IPS-20b (cell line): ENCODE results near the gene SEMA3A.

Source experiments
- H3K27ac ChIP-seq: one replicate; pipeline ENCODE4 v1.5.1; 2013; ENCODE audit warnings: low read length
- H3K27me3 ChIP-seq: 2 replicates; pipeline ENCODE4 v1.6.1; 2013; ENCODE audit warnings: mild to moderate bottlenecking, low read length, inconsistent platforms; ENCODE audit not compliant: insufficient read depth
- H3K36me3 ChIP-seq: 2 replicates; pipeline ENCODE4 v1.6.1; 2013; ENCODE audit warnings: low read depth, mild to moderate bottlenecking, inconsistent platforms, low read length, moderate library complexity; ENCODE audit not compliant: insufficient read depth
- H3K4me1 ChIP-seq: 2 replicates; pipeline ENCODE4 v1.6.1; 2013; ENCODE audit warnings: mild to moderate bottlenecking, control low read depth, inconsistent platforms, low read length, moderate library complexity; ENCODE audit not compliant: insufficient read depth
- H3K4me3 ChIP-seq: 2 replicates; pipeline ENCODE4 v1.5.1; 2013; ENCODE audit warnings: mild to moderate bottlenecking, low read length, inconsistent platforms
- H3K9ac ChIP-seq: 2 replicates; pipeline ENCODE4 v1.6.1; 2013; ENCODE audit warnings: low read depth, mild to moderate bottlenecking, inconsistent platforms, low read length, moderate library complexity
- H3K9me3 ChIP-seq: 2 replicates; pipeline ENCODE4 v1.6.1; 2013; ENCODE audit warnings: mild to moderate bottlenecking, low read depth, low read length, inconsistent platforms; ENCODE audit not compliant: insufficient read depth

SEMA3A gene

DNA sequence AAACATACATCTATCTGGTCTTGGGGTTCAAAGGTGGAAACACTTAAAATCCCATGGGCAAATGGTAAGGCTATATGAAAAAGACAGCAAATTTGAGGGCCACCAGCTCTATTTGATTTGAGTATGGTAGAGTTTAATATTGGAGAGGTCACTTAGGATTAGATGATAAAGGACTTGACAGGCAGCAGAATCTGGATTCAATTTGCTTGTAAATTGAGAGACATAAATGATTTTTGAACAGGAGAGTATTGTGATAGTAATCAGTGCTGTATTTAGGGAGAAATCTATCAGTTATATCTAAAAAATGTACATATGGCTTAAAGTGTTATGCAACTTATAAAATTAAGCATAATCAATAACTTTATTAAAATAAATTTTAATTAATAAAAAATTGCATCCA is 155.2 kb downstream of the SEMA3A start:
- 0 out of 2 replicates have a peak, but pooled peaks cover 5% of the 10 kb centered on the region for H3K4me1 ChIP-seq
- no peak overlapping the region for H3K4me3 ChIP-seq
- no peaks in the 10 kb centered on the region for H3K27me3 ChIP-seq
- peaks cover 8% of the 10 kb centered on the region for H3K36me3 ChIP-seq
- H3K27ac ChIP-seq: no peak overlapping the region
- no peaks in the 10 kb centered on the region for H3K9me3 ChIP-seq
- H3K9ac ChIP-seq: no peak overlapping the region

DNA sequence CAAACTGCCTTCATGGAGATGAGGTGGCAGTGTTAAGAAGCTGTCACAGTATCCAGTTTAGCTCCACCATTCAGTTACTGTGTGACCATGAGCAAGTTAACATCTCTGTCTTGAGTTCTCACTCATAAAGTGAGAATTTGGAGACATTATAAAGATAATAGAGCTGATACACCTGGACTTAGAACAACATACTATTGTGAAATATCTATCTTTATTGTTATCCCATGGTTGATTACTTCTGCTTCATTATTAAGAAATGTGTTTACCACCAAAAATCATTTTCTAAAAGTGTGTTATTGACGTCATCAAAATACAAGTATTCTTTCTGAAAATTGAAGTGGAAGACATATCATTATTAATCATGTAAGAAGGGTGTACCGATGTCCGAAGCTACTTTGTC is 166.9 kb downstream of the SEMA3A start:
- no peak overlapping the region for H3K4me3 ChIP-seq
- H3K27ac ChIP-seq: no peak overlapping the region
- H3K9ac ChIP-seq: no peak overlapping the region
- H3K4me1 ChIP-seq: peaks cover 3% of the 10 kb centered on the region; the same call in 1 of the 2 replicates
- H3K9me3 ChIP-seq: no peaks in the 10 kb centered on the region
- H3K36me3 ChIP-seq: no peaks in the 10 kb centered on the region; the same call in 1 of the 2 replicates
- no peaks in the 10 kb centered on the region for H3K27me3 ChIP-seq

DNA sequence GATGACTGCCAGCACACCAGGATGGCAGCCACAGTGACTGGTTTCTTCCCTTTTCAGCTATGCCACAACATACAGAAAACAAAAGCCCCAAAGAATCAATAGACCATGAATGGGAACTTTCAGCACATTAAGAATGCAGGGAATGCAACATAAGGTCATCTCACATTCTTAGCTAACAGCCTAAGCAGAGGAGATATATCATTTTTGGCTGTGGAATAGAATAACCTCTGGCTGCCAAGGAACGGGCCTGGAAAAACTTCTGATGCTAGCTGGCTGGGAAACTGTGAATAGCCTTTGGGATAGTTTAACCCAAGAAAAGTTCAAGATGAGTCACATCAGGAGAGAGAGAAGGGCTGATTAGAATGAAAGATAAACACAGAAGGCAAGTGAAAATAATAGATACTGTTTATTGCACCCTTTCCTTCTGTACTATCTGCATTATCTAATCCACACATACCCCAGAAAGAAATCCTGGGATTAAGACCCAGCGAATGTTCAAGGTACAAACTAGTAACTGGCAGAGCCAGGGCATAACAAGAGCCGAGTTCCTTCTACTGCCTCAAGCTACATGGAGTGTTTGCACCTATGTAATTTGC is 169.2 kb downstream of the SEMA3A start:
- no peak overlapping the region for H3K9ac ChIP-seq
- no peaks in the 10 kb centered on the region for H3K36me3 ChIP-seq
- H3K4me3 ChIP-seq: no peak overlapping the region
- no peak overlapping the region for H3K27ac ChIP-seq
- no peaks in the 10 kb centered on the region for H3K9me3 ChIP-seq
- H3K27me3 ChIP-seq: no peaks in the 10 kb centered on the region
- peaks cover 4% of the 10 kb centered on the region; the same call in 1 of the 2 replicates for H3K4me1 ChIP-seq

DNA sequence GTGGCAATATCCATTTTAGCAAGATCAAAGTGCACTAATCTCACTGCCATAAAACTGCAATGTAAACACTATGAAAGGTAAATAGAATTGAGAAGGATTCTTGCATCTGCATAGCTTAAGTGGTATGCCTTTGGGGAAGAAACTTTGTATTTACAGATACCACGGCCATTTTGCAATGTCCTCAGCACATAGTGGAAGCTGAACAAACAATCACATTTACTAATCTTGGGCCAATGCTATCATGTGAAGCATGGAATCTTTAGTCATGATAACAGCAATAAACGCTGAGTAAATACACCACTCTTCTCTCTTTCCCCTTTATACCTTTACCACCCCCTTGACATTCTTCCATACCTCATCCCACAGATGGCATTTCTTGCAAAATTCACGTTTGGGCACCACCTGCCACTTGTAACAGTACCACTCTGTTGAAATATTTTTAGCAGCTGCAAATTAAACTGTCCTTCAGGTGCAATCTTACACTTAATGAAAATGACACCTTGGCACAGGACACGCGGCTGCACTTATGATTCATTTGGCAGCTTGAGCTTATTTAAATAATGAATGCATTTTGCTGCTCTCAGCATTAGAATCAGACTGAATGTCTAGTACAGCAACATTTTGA is 171.8 kb downstream of the SEMA3A start:
- Histone ChIP-seq H3K9me3 (no peaks in the 10 kb centered on the region; the same call in 1 of the 2 replicates), H3K4me1 (peaks cover 4% of the 10 kb centered on the region; the same call in 1 of the 2 replicates)

DNA sequence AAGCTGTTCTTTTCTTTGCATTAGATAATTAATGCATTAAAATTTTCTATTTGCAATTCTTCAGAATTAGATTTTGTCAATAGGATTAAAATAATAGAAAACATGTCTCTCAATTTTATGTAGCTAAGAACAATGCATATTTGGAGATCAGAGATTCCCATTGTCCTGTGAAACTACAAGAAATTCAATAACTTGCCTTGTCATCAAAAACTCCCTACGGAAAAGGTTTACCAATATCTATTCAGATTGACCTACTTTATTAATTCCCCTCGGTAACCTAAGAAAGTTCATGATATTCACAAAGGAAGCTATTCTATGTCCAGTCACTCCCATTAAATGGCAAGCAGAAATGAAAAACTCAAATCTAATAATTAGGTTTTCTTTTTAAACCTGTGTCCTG is 172.6 kb downstream of the SEMA3A start:
- Histone ChIP-seq H3K4me3 (no peak overlapping the region), H3K27ac (no peak overlapping the region), H3K9me3 (no peaks in the 10 kb centered on the region; the same call in 1 of the 2 replicates), H3K9ac (no peak overlapping the region), H3K36me3 (no peaks in the 10 kb centered on the region), H3K4me1 (peaks cover 4% of the 10 kb centered on the region; the same call in 1 of the 2 replicates), H3K27me3 (no peaks in the 10 kb centered on the region)

More for the DNA sequence above, 171.8 kb downstream of the SEMA3A start:
- no peak overlapping the region; the same call in 1 of the 2 replicates for H3K9ac ChIP-seq
- H3K27me3 ChIP-seq: no peaks in the 10 kb centered on the region
- H3K36me3 ChIP-seq: no peaks in the 10 kb centered on the region
- H3K4me3 ChIP-seq: no peak overlapping the region
- no peak overlapping the region for H3K27ac ChIP-seq

DNA sequence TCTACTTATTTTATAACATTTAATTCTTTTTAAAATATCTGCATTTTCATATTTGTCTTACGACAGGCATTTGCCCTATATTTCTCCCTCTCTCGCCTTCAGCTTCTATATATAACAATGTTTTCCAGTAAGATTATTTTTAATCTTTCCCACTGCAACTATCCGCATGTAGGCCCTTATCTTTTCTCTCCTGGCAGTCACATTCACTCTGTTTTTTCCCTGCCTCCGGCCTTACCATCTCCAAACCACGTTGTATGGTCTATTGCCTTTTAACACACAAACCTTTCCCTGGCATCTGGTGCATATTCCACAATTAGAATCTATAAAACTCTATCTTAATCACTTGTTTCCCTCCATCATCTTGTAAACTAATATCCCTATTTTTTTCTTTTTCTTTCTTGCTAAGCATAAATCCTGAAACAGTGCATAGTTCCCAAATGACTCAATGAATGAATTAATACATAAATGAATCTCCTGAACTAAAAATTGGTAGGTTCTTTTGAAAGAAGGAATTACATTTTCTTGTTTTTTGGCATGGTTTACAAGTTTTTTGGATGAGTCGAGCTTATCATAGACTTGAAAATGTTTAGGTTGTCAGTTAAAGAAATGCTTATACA is 173.2 kb downstream of the SEMA3A start:
- H3K27ac ChIP-seq: no peak overlapping the region
- H3K36me3 ChIP-seq: no peaks in the 10 kb centered on the region
- peaks cover 4% of the 10 kb centered on the region; the same call in 1 of the 2 replicates for H3K4me1 ChIP-seq
- no peaks in the 10 kb centered on the region for H3K27me3 ChIP-seq
- H3K9ac ChIP-seq: no peak overlapping the region
- H3K4me3 ChIP-seq: no peak overlapping the region
- H3K9me3 ChIP-seq: no peaks in the 10 kb centered on the region; the same call in 1 of the 2 replicates

DNA sequence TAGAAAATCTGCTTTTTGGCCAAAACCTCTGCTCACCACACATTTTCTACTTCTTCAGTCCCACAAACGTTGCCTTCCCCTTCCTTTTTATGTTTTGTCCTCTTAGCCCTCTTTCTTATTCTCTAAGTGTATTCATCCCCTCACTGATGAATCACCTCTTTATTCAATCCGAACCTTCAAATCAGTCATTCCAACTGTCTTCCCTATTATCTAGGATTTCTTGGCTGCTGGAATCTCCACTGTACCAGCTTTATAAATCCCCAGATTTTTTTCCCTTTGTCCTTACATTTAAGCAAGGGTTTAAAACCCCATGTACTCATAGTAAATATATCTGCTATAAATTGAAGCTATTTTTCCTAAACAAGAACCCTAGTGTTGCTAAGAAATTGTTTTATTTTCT is 176.9 kb downstream of the SEMA3A start:
- Histone ChIP-seq H3K4me1 (peaks cover under 1% of the 10 kb centered on the region), H3K27ac (no peak overlapping the region), H3K36me3 (no peaks in the 10 kb centered on the region)

DNA sequence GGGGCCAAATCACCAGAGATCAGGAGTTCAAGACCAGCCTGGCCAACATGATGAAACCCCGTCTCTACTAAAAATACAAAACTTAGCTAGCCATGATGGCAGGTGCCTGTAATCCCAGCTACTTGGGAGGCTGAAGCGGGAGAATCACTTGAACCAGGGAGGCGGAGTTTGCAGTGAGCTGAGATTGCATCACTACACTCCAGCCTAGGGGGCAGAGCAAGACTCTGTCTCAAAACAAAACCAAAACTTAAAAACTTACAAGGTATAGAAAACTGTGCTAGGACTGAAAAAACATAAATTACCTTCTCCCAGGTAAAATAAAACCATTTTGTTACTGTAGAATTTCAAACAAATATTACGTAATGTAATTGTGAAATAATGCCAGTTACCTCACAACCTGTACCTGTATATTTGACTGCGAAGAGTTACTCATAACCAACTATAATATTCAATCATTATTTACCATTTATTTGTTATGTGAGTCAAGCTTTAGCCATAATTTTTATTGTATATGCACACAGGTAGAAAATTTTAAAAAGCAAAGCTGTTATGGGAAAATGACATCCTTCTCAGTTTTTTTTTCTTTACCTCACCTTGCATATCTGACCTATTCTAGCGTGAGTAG is 180.9 kb downstream of the SEMA3A start:
- Histone ChIP-seq H3K27me3 (no peaks in the 10 kb centered on the region), H3K9me3 (no peaks in the 10 kb centered on the region; the same call in 1 of the 2 replicates), H3K4me3 (no peak overlapping the region), H3K9ac (no peak overlapping the region), H3K36me3 (no peaks in the 10 kb centered on the region), H3K4me1 (no peaks in the 10 kb centered on the region; the same call in 1 of the 2 replicates), H3K27ac (no peak overlapping the region)

More for the DNA sequence above, 176.9 kb downstream of the SEMA3A start:
- no peaks in the 10 kb centered on the region for H3K27me3 ChIP-seq
- H3K9ac ChIP-seq: no peak overlapping the region
- H3K9me3 ChIP-seq: no peaks in the 10 kb centered on the region; the same call in 1 of the 2 replicates
- H3K4me3 ChIP-seq: no peak overlapping the region

DNA sequence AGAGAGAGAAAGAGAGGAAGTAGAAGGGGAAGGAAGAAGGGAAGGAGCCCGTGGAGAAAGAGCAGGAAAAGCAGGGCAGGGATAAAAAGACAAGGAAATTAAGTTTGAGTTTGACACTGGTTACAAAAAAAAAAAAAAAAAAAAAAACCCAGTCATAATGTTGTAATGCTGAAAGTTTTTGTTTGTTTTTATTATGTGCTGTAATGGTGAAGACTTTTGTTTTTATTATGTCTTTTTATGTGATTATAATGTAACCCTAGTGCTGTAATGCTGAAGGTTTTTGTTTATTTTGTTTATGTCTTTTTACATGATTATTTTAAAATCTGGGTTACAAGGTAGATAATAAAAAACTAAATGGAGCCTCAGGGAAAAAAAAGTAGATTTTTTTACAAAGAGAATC is 184.8 kb downstream of the SEMA3A start:
- Histone ChIP-seq H3K9ac (no peak overlapping the region), H3K36me3 (peaks cover 14% of the 10 kb centered on the region), H3K4me1 (no peaks in the 10 kb centered on the region; the same call in 1 of the 2 replicates), H3K4me3 (no peak overlapping the region), H3K27ac (no peak overlapping the region), H3K9me3 (no peaks in the 10 kb centered on the region), H3K27me3 (no peaks in the 10 kb centered on the region)

DNA sequence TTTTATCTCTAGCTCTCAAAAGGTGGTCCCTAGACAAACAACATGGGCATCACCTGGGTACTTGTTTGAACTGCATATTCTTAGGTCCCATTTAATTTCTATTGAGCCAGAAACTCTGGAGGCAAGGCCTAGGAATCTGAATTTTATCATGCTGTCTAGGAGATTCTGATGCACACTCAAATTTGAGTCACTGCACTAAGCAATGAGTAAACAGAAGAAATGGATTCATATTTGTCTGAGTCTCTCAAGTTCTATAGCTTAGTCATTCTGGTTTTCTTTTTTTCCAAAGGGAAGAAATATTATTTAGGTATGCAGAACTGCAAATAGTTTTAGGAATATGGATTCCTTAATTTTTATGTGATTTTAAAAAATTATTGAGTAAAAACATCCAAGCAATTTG is 185.5 kb downstream of the SEMA3A start:
- Histone ChIP-seq H3K9ac (no peak overlapping the region), H3K36me3 (peaks cover 21% of the 10 kb centered on the region), H3K27ac (no peak overlapping the region)

DNA sequence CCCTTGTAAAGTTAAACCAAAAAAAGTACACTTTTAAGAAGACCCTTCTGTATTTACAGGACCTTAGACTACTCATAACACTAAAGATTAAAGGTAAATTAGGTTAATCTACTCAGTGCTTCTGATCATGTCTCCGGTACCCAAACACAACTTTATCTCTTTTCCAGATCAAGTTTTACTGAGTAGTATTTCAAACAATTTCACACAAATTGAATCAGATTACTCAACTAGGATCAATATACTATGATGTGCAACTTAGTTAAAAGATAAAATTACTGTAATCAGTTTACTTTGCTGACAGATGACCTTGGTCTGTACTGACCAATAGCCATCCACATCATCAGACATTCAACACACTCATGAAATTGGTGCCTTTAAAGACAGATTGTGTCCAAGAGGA is 191.4 kb downstream of the SEMA3A start:
- Histone ChIP-seq H3K4me1 (peaks cover 6% of the 10 kb centered on the region; the same call in 1 of the 2 replicates), H3K9me3 (no peaks in the 10 kb centered on the region), H3K9ac (no peak overlapping the region), H3K27ac (no peak overlapping the region), H3K27me3 (no peaks in the 10 kb centered on the region), H3K4me3 (no peak overlapping the region), H3K36me3 (peaks cover 45% of the 10 kb centered on the region)

More for the DNA sequence above, 185.5 kb downstream of the SEMA3A start:
- no peaks in the 10 kb centered on the region; the same call in 1 of the 2 replicates for H3K4me1 ChIP-seq
- H3K4me3 ChIP-seq: no peak overlapping the region
- H3K9me3 ChIP-seq: no peaks in the 10 kb centered on the region
- H3K27me3 ChIP-seq: no peaks in the 10 kb centered on the region
